ENCODE results near the gene ANP32B. TPM values are rescaled to one million over a fixed set of nuclear protein-coding genes. Genes with fewer than 3 reads are reported as not detected.

ANP32B gene
- total RNA-seq (2021; fragmentation: NEBNext Ultra II Directional; extraction: Animal tissue kit (Norgen Biotek cat#: 25700)) = 100 to 1,000 TPM in 5 of 6 experiments, 10 to 100 TPM in 1; 99.6 to 165 (median 155) TPM
- long read RNA-seq, transcript ANP32B-201 (7 exons, 1,463 nt) = major isoform, 159 of 202 reads
- long read RNA-seq, partial matches to known transcripts = 29 of 202 reads
- long read RNA-seq, other reads (novel, unspliced or antisense) = 14 of 202 reads

- peak within 1 kb of the TSS; percentile 85 for H3K4me3 Mint-ChIP-seq
- DNase-seq = peak; percentile 81
- H3K4me1 Mint-ChIP-seq (ENCODE audit: low read depth) = peaks cover 42% of the 10 kb centered on the region
- peak within 1 kb of the TSS; percentile 75 for H3K27ac Mint-ChIP-seq
- peaks cover 1% of the 10 kb centered on the region for H3K27me3 Mint-ChIP-seq (ENCODE audit: insufficient read depth)
- TF ChIP-seq CTCF (IDR thresholded peaks at IDR 0.05) = peak; percentile 91
- H3K9me3 Mint-ChIP-seq = no peaks in the 10 kb centered on the region
- peaks cover 5% of the 10 kb centered on the region; the same call in 1 of the 2 replicates for H3K36me3 Mint-ChIP-seq (ENCODE audit: low read depth)
Measured at GRCh38 chr9:97982683-97983588, at the start of gene ANP32B. Gene ANP32B, plus strand, starts transcription at chr9:97983341. Its CDS starts 215 bp downstream, at chr9:97983556.

GRCh38 chr9:97934321-97935115 is 48.6 kb upstream of the ANP32B start:
- no peaks in the 10 kb centered on the region for H3K9me3 Mint-ChIP-seq
- no peak for TF ChIP-seq CTCF (IDR thresholded peaks at IDR 0.05)
- peaks cover 39% of the 10 kb centered on the region for H3K27me3 Mint-ChIP-seq (ENCODE audit: insufficient read depth)
- no peaks in the 10 kb centered on the region for H3K4me1 Mint-ChIP-seq (ENCODE audit: low read depth)
- H3K4me3 Mint-ChIP-seq = no peak overlapping the region
- no peak overlapping the region for H3K27ac Mint-ChIP-seq
- no peaks in the 10 kb centered on the region for H3K36me3 Mint-ChIP-seq (ENCODE audit: low read depth)
- no peak for DNase-seq

DNA sequence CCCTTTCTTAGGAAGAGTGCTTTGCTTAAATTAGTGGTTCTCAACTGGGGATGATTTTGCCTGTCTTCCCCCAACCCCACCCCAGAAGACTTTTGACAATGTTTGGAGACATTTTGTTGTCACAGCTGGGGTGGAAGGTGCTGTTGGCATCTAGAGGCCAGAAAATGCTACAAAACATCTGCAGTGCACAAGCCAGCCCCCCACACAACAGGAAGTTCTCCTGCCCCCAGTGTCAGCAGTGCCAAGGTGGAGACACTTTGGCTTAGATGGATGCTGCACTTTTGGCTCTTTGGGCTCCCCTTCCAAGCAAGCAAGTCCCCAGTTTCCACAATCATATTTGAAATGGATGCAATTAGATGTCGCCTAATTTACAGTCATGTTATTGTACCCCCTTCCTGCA is 47.9 kb upstream of the ANP32B start:
- no peak for DNase-seq
- H3K36me3 Mint-ChIP-seq (ENCODE audit: low read depth) = no peaks in the 10 kb centered on the region
- H3K27ac Mint-ChIP-seq = no peak overlapping the region
- H3K27me3 Mint-ChIP-seq (ENCODE audit: insufficient read depth) = peaks cover 43% of the 10 kb centered on the region
- TF ChIP-seq CTCF (IDR thresholded peaks at IDR 0.05) = no peak
- H3K9me3 Mint-ChIP-seq = no peaks in the 10 kb centered on the region
- no peak overlapping the region for H3K4me3 Mint-ChIP-seq
- H3K4me1 Mint-ChIP-seq (ENCODE audit: low read depth) = no peaks in the 10 kb centered on the region

GRCh38 chr9:97936998-97937397 is 46.1 kb upstream of the ANP32B start:
- H3K27me3 Mint-ChIP-seq (ENCODE audit: insufficient read depth) = peaks cover 42% of the 10 kb centered on the region
- no peak overlapping the region for H3K27ac Mint-ChIP-seq
- DNase-seq = no peak
- no peak for TF ChIP-seq CTCF (IDR thresholded peaks at IDR 0.05)
- H3K36me3 Mint-ChIP-seq (ENCODE audit: low read depth) = no peaks in the 10 kb centered on the region
- no peaks in the 10 kb centered on the region for H3K4me1 Mint-ChIP-seq (ENCODE audit: low read depth)
- no peaks in the 10 kb centered on the region for H3K9me3 Mint-ChIP-seq
- H3K4me3 Mint-ChIP-seq = no peak overlapping the region

DNA sequence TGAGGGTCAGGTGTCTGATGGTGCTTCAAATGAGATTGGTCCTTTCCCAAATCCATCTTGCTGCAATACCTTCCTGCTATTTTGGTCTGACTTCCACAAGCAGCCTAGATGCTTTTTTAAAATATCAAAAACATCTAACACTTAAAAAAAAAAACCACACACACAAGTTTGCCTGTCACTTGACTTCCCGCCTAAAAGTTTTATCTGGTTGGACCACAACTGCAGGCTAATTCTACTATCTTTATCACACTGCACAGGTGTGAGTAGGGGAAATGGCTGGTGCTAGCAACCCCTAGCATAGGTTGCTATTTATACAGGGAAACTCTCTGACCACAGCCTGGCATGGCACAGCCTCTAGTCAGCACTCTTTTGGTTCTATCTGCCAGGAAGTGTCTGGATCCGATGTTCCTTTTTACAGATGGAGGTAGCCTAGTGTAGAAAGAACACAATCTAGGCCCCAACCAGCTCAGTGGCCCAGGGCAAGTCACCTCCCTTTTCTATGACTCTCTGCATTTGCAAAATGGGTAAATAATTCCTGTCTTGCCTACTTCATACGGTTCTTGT is 45.0 kb upstream of the ANP32B start, which contains the start of gene HEMGN:
HEMGN (minus strand) TSS at position 92 of the 564 bp plus-strand sequence; CDS start at position 56, 36 bp downstream.
- Mint-ChIP-seq H3K4me3 (no peak within 1 kb of the TSS), H3K36me3 (ENCODE audit: low read depth) (no peaks in the 10 kb centered on the region), H3K27me3 (ENCODE audit: insufficient read depth) (peaks cover 41% of the 10 kb centered on the region), H3K4me1 (ENCODE audit: low read depth) (no peaks in the 10 kb centered on the region), H3K9me3 (no peaks in the 10 kb centered on the region), H3K27ac (no peak within 1 kb of the TSS)
- no peak for DNase-seq
- TF ChIP-seq CTCF (IDR thresholded peaks at IDR 0.05) = no peak
